ENCODE results near the gene CCR3. TPM values are rescaled to one million over a fixed set of nuclear protein-coding genes. Genes with fewer than 3 reads are reported as not detected.
A peak's percentile ranks its signal among the peaks of the same experiment; 100 is the strongest.

Gene CCR3
- total RNA-seq, 6 experiments from 2014 or later = not detected

GRCh38 chr3:46280105-46280797 is 38.0 kb downstream of the CCR3 start:
- no peak for TF ChIP-seq CTCF (IDR thresholded peaks at IDR 0.05)
- H3K27me3 Mint-ChIP-seq (ENCODE audit: insufficient read depth) = peaks cover 19% of the 10 kb centered on the region
- H3K36me3 Mint-ChIP-seq (ENCODE audit: low read depth) = peaks cover 7% of the 10 kb centered on the region; the same call in 1 of the 2 replicates
- H3K27ac Mint-ChIP-seq = no peak overlapping the region
- H3K9me3 Mint-ChIP-seq = peaks cover 13% of the 10 kb centered on the region
- DNase-seq = peak; percentile 54
- no peak overlapping the region for H3K4me3 Mint-ChIP-seq
- H3K4me1 Mint-ChIP-seq (ENCODE audit: low read depth) = no peaks in the 10 kb centered on the region

- H3K9me3 Mint-ChIP-seq = peaks cover 13% of the 10 kb centered on the region
- H3K36me3 Mint-ChIP-seq (ENCODE audit: low read depth) = peaks cover 7% of the 10 kb centered on the region; the same call in 1 of the 2 replicates
- peaks cover 17% of the 10 kb centered on the region for H3K27me3 Mint-ChIP-seq (ENCODE audit: insufficient read depth)
- no peak overlapping the region for H3K4me3 Mint-ChIP-seq
- H3K27ac Mint-ChIP-seq = no peak overlapping the region
- DNase-seq = no peak
- no peaks in the 10 kb centered on the region for H3K4me1 Mint-ChIP-seq (ENCODE audit: low read depth)
- no peak for TF ChIP-seq CTCF (IDR thresholded peaks at IDR 0.05)
Observed at GRCh38 chr3:46281551-46281950, 39.3 kb downstream of the CCR3 start.

DNA sequence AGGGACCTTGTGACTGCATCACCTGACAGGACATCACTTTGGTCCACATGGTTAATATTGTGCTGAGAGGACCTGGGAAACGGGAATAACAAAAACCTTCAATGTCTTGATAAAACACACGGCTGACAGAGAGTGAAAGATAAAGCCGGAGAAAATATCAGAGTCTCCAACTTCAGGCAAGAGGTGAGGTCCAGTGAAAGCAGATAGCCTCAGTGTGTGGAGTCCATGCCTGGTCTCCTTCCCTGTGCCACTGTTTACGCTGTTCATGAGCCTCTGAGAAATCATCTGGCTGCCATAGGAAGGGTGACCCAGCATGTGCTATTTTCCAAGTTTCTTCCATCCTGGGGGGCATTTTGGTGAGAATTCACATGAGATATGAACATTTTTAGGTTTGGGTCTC is 39.8 kb downstream of the CCR3 start:
- Mint-ChIP-seq H3K36me3 (ENCODE audit: low read depth) (peaks cover 7% of the 10 kb centered on the region; the same call in 1 of the 2 replicates), H3K27ac (no peak overlapping the region), H3K4me3 (no peak overlapping the region), H3K4me1 (ENCODE audit: low read depth) (no peaks in the 10 kb centered on the region), H3K9me3 (peaks cover 13% of the 10 kb centered on the region), H3K27me3 (ENCODE audit: insufficient read depth) (peaks cover 17% of the 10 kb centered on the region)
- no peak for DNase-seq
- no peak for TF ChIP-seq CTCF (IDR thresholded peaks at IDR 0.05)

GRCh38 chr3:46282696-46283095 is 40.4 kb downstream of the CCR3 start:
- no peak overlapping the region for H3K4me3 Mint-ChIP-seq

GRCh38 chr3:46283881-46284450 is 41.7 kb downstream of the CCR3 start:
- peaks cover 8% of the 10 kb centered on the region for H3K9me3 Mint-ChIP-seq
- H3K4me1 Mint-ChIP-seq (ENCODE audit: low read depth) = no peaks in the 10 kb centered on the region
- peaks cover 13% of the 10 kb centered on the region for H3K27me3 Mint-ChIP-seq (ENCODE audit: insufficient read depth)
- no peak overlapping the region for H3K27ac Mint-ChIP-seq
- TF ChIP-seq CTCF (IDR thresholded peaks at IDR 0.05) = no peak
- H3K4me3 Mint-ChIP-seq = no peak overlapping the region
- DNase-seq = no peak
- peaks cover 7% of the 10 kb centered on the region; the same call in 1 of the 2 replicates for H3K36me3 Mint-ChIP-seq (ENCODE audit: low read depth)

More at GRCh38 chr3:46282696-46283095, 40.4 kb downstream of the CCR3 start:
- H3K4me1 Mint-ChIP-seq (ENCODE audit: low read depth) = no peaks in the 10 kb centered on the region
- H3K9me3 Mint-ChIP-seq = peaks cover 13% of the 10 kb centered on the region
- H3K27ac Mint-ChIP-seq = no peak overlapping the region
- DNase-seq = no peak
- peaks cover 13% of the 10 kb centered on the region for H3K27me3 Mint-ChIP-seq (ENCODE audit: insufficient read depth)
- TF ChIP-seq CTCF (IDR thresholded peaks at IDR 0.05) = no peak
- peaks cover 7% of the 10 kb centered on the region; the same call in 1 of the 2 replicates for H3K36me3 Mint-ChIP-seq (ENCODE audit: low read depth)
